Fibroblast of villous mesenchyme (primary cell): Measurements from ENCODE around the gene MACROD2. TPM values are rescaled to one million over a fixed set of nuclear protein-coding genes. Genes with fewer than 3 reads are reported as not detected.

Experiments used
- DNase-seq: peaks from one replicate; pipeline ENCODE4 v3.0.0-alpha.2; 2010; ENCODE audit warnings: low read depth
- H3K4me3 ChIP-seq: 2 replicates; pipeline ENCODE4 v1.5.1; 2011; ENCODE audit warnings: low read depth, mild to moderate bottlenecking, low read length
- CTCF ChIP-seq: IDR thresholded peaks from 2 replicates; pipeline ENCODE4 v1.5.1; 2012; ENCODE audit warnings: low read depth, mild to moderate bottlenecking, low read length; ENCODE audit not compliant: insufficient read depth
- total RNA-seq: library from RNA; depleted of rRNA; stranded (reverse); fragments of >200 nt; gene quantifications from 2 replicates; pipeline ENCODE4 v1.2.3, GENCODE V29; 2012

Gene MACROD2
- total RNA-seq, 1 donor = 1.7 TPM

- H3K4me3 ChIP-seq = no peak overlapping the region
- no peak for DNase-seq
- no peak for TF ChIP-seq CTCF
Observed at GRCh38 chr20:15866916-15867730, 1871.8 kb downstream of the MACROD2 start.

- TF ChIP-seq CTCF = no peak
- no peak overlapping the region for H3K4me3 ChIP-seq
- no peak for DNase-seq
Observed at GRCh38 chr20:15867899-15868298, 1872.6 kb downstream of the MACROD2 start.

- H3K4me3 ChIP-seq = no peak overlapping the region
- TF ChIP-seq CTCF = no peak
- DNase-seq = no peak
Observed at GRCh38 chr20:15875446-15875845, 1880.1 kb downstream of the MACROD2 start.

- peak; percentile 1 for DNase-seq
- TF ChIP-seq CTCF = no peak
- no peak overlapping the region for H3K4me3 ChIP-seq
Observed at GRCh38 chr20:15882553-15882952, 1887.2 kb downstream of the MACROD2 start.

- no peak overlapping the region for H3K4me3 ChIP-seq
- no peak for TF ChIP-seq CTCF
- DNase-seq = no peak
Observed at GRCh38 chr20:15886250-15886649, 1890.9 kb downstream of the MACROD2 start.

- DNase-seq = no peak
- no peak for TF ChIP-seq CTCF
- H3K4me3 ChIP-seq = no peak overlapping the region
Observed at GRCh38 chr20:15887387-15887786, 1892.1 kb downstream of the MACROD2 start.

- no peak for DNase-seq
- H3K4me3 ChIP-seq = no peak overlapping the region
- TF ChIP-seq CTCF = no peak
Observed at GRCh38 chr20:15889061-15889460, 1893.7 kb downstream of the MACROD2 start.
